ENCODE data around the gene ST8SIA5. TPM values are rescaled to one million over a fixed set of nuclear protein-coding genes. Genes with fewer than 3 reads are reported as not detected.

ST8SIA5 gene
- total RNA-seq (2012; rRNA removed) (not detected in 2 replicates), polyA plus RNA-seq (2012; rRNA removed) (0.03 TPM in 1 of 2 replicates, not detected in the other), Bru-seq, nascent RNA (percentile 15 among the genes with signal in this experiment), BruChase-seq, experiment 1, labeled RNA remaining after a 6-hour chase (percentile 30 among the genes with signal in this experiment), BruChase-seq, experiment 2, labeled RNA remaining after a 2-hour chase (percentile 27 among the genes with signal in this experiment)
- polyA plus RNA-seq (2012; cell fraction: cytosol; rRNA removed) = not detected in 2 replicates
- polyA plus RNA-seq (2012; cell fraction: nucleus; rRNA removed; ENCODE audit: low replicate concordance) = 0.09 and 0.15 TPM in 2 replicates
- long read RNA-seq = 0 reads

- no peak within 1 kb of the TSS for H3K18ac ChIP-seq (ENCODE audit: low read depth, low read length)
- H4K5ac ChIP-seq (ENCODE audit: low read depth, low read length) = no peak within 1 kb of the TSS
- H2AK9ac ChIP-seq (replicated peaks; ENCODE audit: low read depth, low read length, poor library complexity) = no peak within 1 kb of the TSS
- no peak within 1 kb of the TSS for H2AK5ac ChIP-seq (ENCODE audit: low read depth, low read length)
- no peak within 1 kb of the TSS for H4K91ac ChIP-seq (ENCODE audit: insufficient read depth, low read depth, low read length)
- no peak within 1 kb of the TSS for H2BK20ac ChIP-seq (ENCODE audit: low read depth, low read length)
- intact Hi-C loops (cut with micrococcal nuclease) (no loop called here), in situ Hi-C loops (cut with MboI; ENCODE audit: low sequenced_read_pairs) (no loop called here), dilution Hi-C loops (cut with HindIII; ENCODE audit: low sequenced_read_pairs, unreplicated experiment) (no loop called here)
- ChIA-PET POLR2A (ENCODE audit: unreplicated experiment) (no interaction called here), CTCF (no interaction called here)
- H2BK15ac ChIP-seq (ENCODE audit: low read depth, low read length) = no peak within 1 kb of the TSS
- peak within 1 kb of the TSS; percentile 20; the same call in 1 of the 2 replicates for H3K4me2 ChIP-seq (ENCODE audit: low read depth, low read length)
- no peak within 1 kb of the TSS for H4K8ac ChIP-seq (ENCODE audit: low read depth in 2 of 2, low read length in 2 of 2)
- no peaks in the 10 kb centered on the region for H3K36me3 ChIP-seq (ENCODE audit: control insufficient read depth, insufficient read depth, low read length)
- no peaks in the 10 kb centered on the region for H4K20me1 ChIP-seq (ENCODE audit: insufficient read depth, low read length)
- no peak within 1 kb of the TSS for H3K23ac ChIP-seq (ENCODE audit: low read depth, low read length)
- no peak within 1 kb of the TSS; the same call in 1 of the 2 replicates for H3K4me3 ChIP-seq (ENCODE audit: insufficient read depth, low read depth, low read length)
- H3K27ac ChIP-seq (ENCODE audit: insufficient read depth, low read length) = no peak within 1 kb of the TSS
- ATAC-seq (ENCODE audit: low read depth) (no peak), DNase-seq (no peak)
- no peaks in the 10 kb centered on the region for H3K9me1 ChIP-seq (ENCODE audit: insufficient read depth, low read length)
- H3K27me3 ChIP-seq (ENCODE audit: control insufficient read depth, insufficient read depth, low read length) = peaks cover 61% of the 10 kb centered on the region
- no peak within 1 kb of the TSS for H3K56ac ChIP-seq (ENCODE audit: extremely low read depth, insufficient read depth, low read length)
- H2BK5ac ChIP-seq (ENCODE audit: low read depth, low read length, poor library complexity, severe bottlenecking) = no peak within 1 kb of the TSS
- H2AFZ ChIP-seq (replicated peaks; ENCODE audit: low read length, poor library complexity) = peak within 1 kb of the TSS; percentile 76
- peaks cover 2% of the 10 kb centered on the region; the same call in 1 of the 2 replicates for H3K4me1 ChIP-seq (ENCODE audit: control insufficient read depth, insufficient read depth, low read length)
- no TSS peak for BruUV-seq (replicated peaks)
- no peak within 1 kb of the TSS for H3K4ac ChIP-seq (ENCODE audit: low read depth, low read length)
- H3K9me3 ChIP-seq (ENCODE audit: control insufficient read depth, insufficient read depth, low read length) = no peaks in the 10 kb centered on the region
- H3K9ac ChIP-seq (ENCODE audit: low read depth, low read length) = no peak within 1 kb of the TSS
- WGBS, 2 experiments (ENCODE audit: extremely low coverage in 2 of 2, insufficient read length in 1 of 2) = 5% methylated on average over 13 of the region's 74 CpGs; no CpG with 5 or more reads in 1 of the 2 experiments
- H3K79me1 ChIP-seq (ENCODE audit: low read depth in 1 of 2, low read length in 2 of 2) = no peaks in the 10 kb centered on the region
- no peak within 1 kb of the TSS for H2BK120ac ChIP-seq (ENCODE audit: low read depth, low read length)
- no peak within 1 kb of the TSS for H3K14ac ChIP-seq (replicated peaks; ENCODE audit: low read depth, low read length)
- TF ChIP-seq RFX5 (IDR thresholded peaks at IDR 0.05; ENCODE audit: low read depth, low read length) = no peak
- TF ChIP-seq FOS (IDR thresholded peaks at IDR 0.05; ENCODE audit: low read depth, low read length) = no peak
- no peak for TF ChIP-seq MAZ (IDR thresholded peaks at IDR 0.05; ENCODE audit: borderline replicate concordance, low read depth, low read length)
- TF ChIP-seq USF2 (IDR thresholded peaks at IDR 0.05; ENCODE audit: low read depth, low read length) = no peak
- no peak for TF ChIP-seq CEBPB (IDR thresholded peaks at IDR 0.05; ENCODE audit: low read depth, low read length)
- TF ChIP-seq ELK1 (IDR thresholded peaks at IDR 0.05; ENCODE audit: borderline replicate concordance, low read depth, low read length) = no peak
- no peak for TF ChIP-seq CHD1 (IDR thresholded peaks at IDR 0.05; ENCODE audit: low read depth, low read length)
- no peak for TF ChIP-seq MAFK (IDR thresholded peaks at IDR 0.05; ENCODE audit: low read depth, low read length)
- no peak for TF ChIP-seq RAD21 (IDR thresholded peaks at IDR 0.05; ENCODE audit: low read length)
- TF ChIP-seq POLR2A (IDR thresholded peaks at IDR 0.05; ENCODE audit: low read depth, low read length) = no peak
- no peak for TF ChIP-seq BHLHE40 (IDR thresholded peaks at IDR 0.05; ENCODE audit: low read depth, low read length)
- no peak for TF ChIP-seq SMC3 (IDR thresholded peaks at IDR 0.05; ENCODE audit: low read depth, low read length)
- no peak for TF ChIP-seq RCOR1 (IDR thresholded peaks at IDR 0.05; ENCODE audit: insufficient replicate concordance, low read length)
- TF ChIP-seq NFE2L2 (IDR thresholded peaks at IDR 0.05; ENCODE audit: low read depth, low read length) = no peak
- no peak for TF ChIP-seq MXI1 (IDR thresholded peaks at IDR 0.05; ENCODE audit: borderline replicate concordance, low read depth, low read length)
Measured at GRCh38 chr18:46756559-46757201, at the start of gene ST8SIA5. Gene ST8SIA5, minus strand, starts transcription at chr18:46757053. Its CDS starts 545 bp downstream, at chr18:46756508.
